GM12878 (cell line): ENCODE measurements around the gene FOLR3. TPM values are rescaled to one million over a fixed set of nuclear protein-coding genes. Genes with fewer than 3 reads are reported as not detected.

Experiments used
- CUX1 ChIP-seq: IDR thresholded peaks from 2 replicates; pipeline ENCODE4 v1.6.1; 2012; ENCODE audit warnings: improper control_type of control experiment, low read depth, low read length; ENCODE audit not compliant: insufficient replicate concordance
- E2F8 ChIP-seq: fragments of 450-650 bp; IDR thresholded peaks from 2 replicates; pipeline ENCODE4 v1.6.1; 2018; ENCODE audit warnings: mild to moderate bottlenecking, low read depth, moderate library complexity; ENCODE audit not compliant: partially characterized antibody
- HDAC2 ChIP-seq: fragments of 200-600 bp; sonication (generic); IDR thresholded peaks from 2 replicates; pipeline ENCODE4 v1.6.1; 2017
- IRF3 ChIP-seq: fragments of 450-650 bp; IDR thresholded peaks from 2 replicates; pipeline ENCODE4 v1.6.1; 2014; ENCODE audit warnings: mild to moderate bottlenecking
- NFXL1 ChIP-seq: fragments of 450-650 bp; IDR thresholded peaks from 2 replicates; pipeline ENCODE4 v1.6.1; 2017; ENCODE audit warnings: antibody characterized with exemption, mild to moderate bottlenecking, borderline replicate concordance
- PML ChIP-seq: IDR thresholded peaks from 2 replicates; pipeline ENCODE4 v1.6.1; 2012; ENCODE audit warnings: low read length, inconsistent platforms
- RAD51 ChIP-seq: fragments of 450-650 bp; IDR thresholded peaks from 2 replicates; pipeline ENCODE4 v1.6.1; 2016; ENCODE audit warnings: moderate library complexity, mild to moderate bottlenecking, inconsistent platforms
- STAT1 ChIP-seq: fragments of 450-650 bp; conservative IDR thresholded peaks from 2 replicates; pipeline ENCODE4 v1.6.1; 2014; ENCODE audit warnings: antibody characterized with exemption, mild to moderate bottlenecking
- USF1 ChIP-seq: IDR thresholded peaks from 2 replicates; pipeline ENCODE4 v1.6.1; 2011; ENCODE audit warnings: borderline replicate concordance, low read depth, mild to moderate bottlenecking, moderate library complexity, mixed read lengths, low read length; ENCODE audit not compliant: insufficient read depth; ENCODE audit errors: extremely low read length
- ZBTB40 ChIP-seq: fragments of 450-650 bp; IDR thresholded peaks from 2 replicates; pipeline ENCODE4 v1.6.1; 2016; ENCODE audit warnings: mild to moderate bottlenecking, moderate library complexity, borderline replicate concordance
- polyA plus RNA-seq, 11 experiments: library from polyadenylated mRNA; depleted of rRNA in 4 of 11; unstranded in 6 of 11; stranded (reverse) in 5 of 11; fragments of >200 nt; fragmentation: Nextera tagmentation in 4 of 11; fragmentation: Illumina TruSeq in 1 of 11; extraction: Ambion mirVana in 4 of 11; extraction: Trizol in 1 of 11; gene quantifications; 1 replicate in 1 of 11; 2 replicates in 10 of 11; pipeline versions ENCODE4 v1.2.1 to v1.2.3, GENCODE V29; 2011 to 2016; ENCODE audit warnings: inconsistent platforms in 2 of 11, missing spikeins in 2 of 11, low read depth in 1 of 11
- total RNA-seq, 4 experiments: library from RNA; depleted of rRNA in 3 of 4; stranded (reverse); fragments of >200 nt in 3 of 4; fragmentation: Illumina TruSeq in 1 of 4; extraction: Trizol in 1 of 4; gene quantifications; 2 replicates each; pipeline versions ENCODE4 v1.2.1 to v1.2.3, GENCODE V29; 2013 to 2021
- TF ChIP-seq, protein P1 (sequence below): fragments of 450-650 bp; IDR thresholded peaks from 2 replicates; pipeline ENCODE4 v1.6.1; 2016; ENCODE audit warnings: mild to moderate bottlenecking

The FOLR3 gene
- total and polyA plus RNA-seq, 10 of the 15 experiments (the other 5 are each of a cell fraction or from before 2014, with no cell fraction given) = not detected

- TF ChIP-seq ZBTB40 (peak; percentile 98), E2F8 (peak; percentile 93), IRF3 (peak; percentile 67; the same call in 1 of the 2 replicates), HDAC2 (no peak), NFXL1 (no peak), PML (peak; percentile 96), USF1 (peak; percentile 7), CUX1 (no peak), STAT1 (0 out of 2 replicates have a peak, but pooled peaks have one; percentile 61), RAD51 (0 out of 2 replicates have a peak, but pooled peaks have one; percentile 53)
- TF ChIP-seq, protein P1, sequence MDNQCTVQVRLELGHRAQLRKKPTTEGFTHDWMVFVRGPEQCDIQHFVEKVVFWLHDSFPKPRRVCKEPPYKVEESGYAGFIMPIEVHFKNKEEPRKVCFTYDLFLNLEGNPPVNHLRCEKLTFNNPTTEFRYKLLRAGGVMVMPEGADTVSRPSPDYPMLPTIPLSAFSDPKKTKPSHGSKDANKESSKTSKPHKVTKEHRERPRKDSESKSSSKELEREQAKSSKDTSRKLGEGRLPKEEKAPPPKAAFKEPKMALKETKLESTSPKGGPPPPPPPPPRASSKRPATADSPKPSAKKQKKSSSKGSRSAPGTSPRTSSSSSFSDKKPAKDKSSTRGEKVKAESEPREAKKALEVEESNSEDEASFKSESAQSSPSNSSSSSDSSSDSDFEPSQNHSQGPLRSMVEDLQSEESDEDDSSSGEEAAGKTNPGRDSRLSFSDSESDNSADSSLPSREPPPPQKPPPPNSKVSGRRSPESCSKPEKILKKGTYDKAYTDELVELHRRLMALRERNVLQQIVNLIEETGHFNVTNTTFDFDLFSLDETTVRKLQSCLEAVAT = peak; percentile 17
Measured at GRCh38 chr11:72112143-72112977, 23.2 kb upstream of the FOLR3 start, which contains the start of gene ANAPC15 (continued).
